ENCODE results near the gene MEIKIN. TPM values are rescaled to one million over a fixed set of nuclear protein-coding genes. Genes with fewer than 3 reads are reported as not detected.

The MEIKIN gene
- not detected in 2 replicates for total RNA-seq

- Mint-ChIP-seq H3K27me3 (ENCODE audit: insufficient read depth) (peaks cover 14% of the 10 kb centered on the region), H3K4me1 (ENCODE audit: low read depth) (no peaks in the 10 kb centered on the region), H3K4me3 (no peak within 1 kb of the TSS), H3K36me3 (ENCODE audit: low read depth) (no peaks in the 10 kb centered on the region), H3K9me3 (no peaks in the 10 kb centered on the region), H3K27ac (no peak within 1 kb of the TSS)
- no peak for DNase-seq (ENCODE audit: low spot score)
- intact Hi-C loops (cut with micrococcal nuclease): no loop called here
Measured at GRCh38 chr5:131945551-131946168, at the start of gene MEIKIN. Gene MEIKIN, minus strand, starts transcription at chr5:131945663. Its CDS starts 158 bp downstream, at chr5:131945505.

- Mint-ChIP-seq H3K9me3 (no peaks in the 10 kb centered on the region), H3K36me3 (ENCODE audit: low read depth) (peaks cover 6% of the 10 kb centered on the region), H3K4me3 (no peak overlapping the region), H3K27me3 (ENCODE audit: insufficient read depth) (peaks cover 13% of the 10 kb centered on the region), H3K4me1 (ENCODE audit: low read depth) (peaks cover 30% of the 10 kb centered on the region), H3K27ac (no peak overlapping the region)
- intact Hi-C loops (cut with micrococcal nuclease): no loop called here
- DNase-seq (ENCODE audit: low spot score): no peak
Measured at GRCh38 chr5:131994533-131995226, 49.2 kb upstream of the MEIKIN start.

GRCh38 chr5:131994090-131994489 is 48.6 kb upstream of the MEIKIN start:
- intact Hi-C loops (cut with micrococcal nuclease): no loop called here
- peaks cover 6% of the 10 kb centered on the region for H3K36me3 Mint-ChIP-seq (ENCODE audit: low read depth)
- H3K4me3 Mint-ChIP-seq: no peak overlapping the region
- no peak overlapping the region for H3K27ac Mint-ChIP-seq
- H3K27me3 Mint-ChIP-seq (ENCODE audit: insufficient read depth): peaks cover 13% of the 10 kb centered on the region
- no peak for DNase-seq (ENCODE audit: low spot score)
- H3K4me1 Mint-ChIP-seq (ENCODE audit: low read depth): peaks cover 29% of the 10 kb centered on the region
- H3K9me3 Mint-ChIP-seq: no peaks in the 10 kb centered on the region

GRCh38 chr5:131993676-131994075 is 48.2 kb upstream of the MEIKIN start:
- H3K27me3 Mint-ChIP-seq (ENCODE audit: insufficient read depth): peaks cover 13% of the 10 kb centered on the region
- no peak overlapping the region for H3K27ac Mint-ChIP-seq
- intact Hi-C loops (cut with micrococcal nuclease): no loop called here
- H3K4me3 Mint-ChIP-seq: no peak overlapping the region
- no peak for DNase-seq (ENCODE audit: low spot score)
- peaks cover 25% of the 10 kb centered on the region for H3K4me1 Mint-ChIP-seq (ENCODE audit: low read depth)
- no peaks in the 10 kb centered on the region for H3K9me3 Mint-ChIP-seq
- H3K36me3 Mint-ChIP-seq (ENCODE audit: low read depth): peaks cover 5% of the 10 kb centered on the region

GRCh38 chr5:131992370-131992769 is 46.9 kb upstream of the MEIKIN start:
- Mint-ChIP-seq H3K36me3 (ENCODE audit: low read depth) (peaks cover 2% of the 10 kb centered on the region), H3K9me3 (no peaks in the 10 kb centered on the region), H3K27me3 (ENCODE audit: insufficient read depth) (peaks cover 13% of the 10 kb centered on the region), H3K27ac (no peak overlapping the region), H3K4me3 (no peak overlapping the region), H3K4me1 (ENCODE audit: low read depth) (peaks cover 18% of the 10 kb centered on the region)
- DNase-seq (ENCODE audit: low spot score): no peak
- intact Hi-C loops (cut with micrococcal nuclease): no loop called here

GRCh38 chr5:131991593-131992324 is 46.3 kb upstream of the MEIKIN start:
- DNase-seq (ENCODE audit: low spot score): no peak
- H3K36me3 Mint-ChIP-seq (ENCODE audit: low read depth): peaks cover 2% of the 10 kb centered on the region
- H3K4me1 Mint-ChIP-seq (ENCODE audit: low read depth): peaks cover 12% of the 10 kb centered on the region
- H3K9me3 Mint-ChIP-seq: no peaks in the 10 kb centered on the region
- H3K27ac Mint-ChIP-seq: no peak overlapping the region
- H3K27me3 Mint-ChIP-seq (ENCODE audit: insufficient read depth): peaks cover 15% of the 10 kb centered on the region
- no peak overlapping the region for H3K4me3 Mint-ChIP-seq
- intact Hi-C loops (cut with micrococcal nuclease): no loop called here

GRCh38 chr5:131990716-131991115 is 45.3 kb upstream of the MEIKIN start:
- DNase-seq (ENCODE audit: low spot score): no peak
- intact Hi-C loops (cut with micrococcal nuclease): no loop called here
- Mint-ChIP-seq H3K4me1 (ENCODE audit: low read depth) (peaks cover 2% of the 10 kb centered on the region), H3K36me3 (ENCODE audit: low read depth) (peaks cover 2% of the 10 kb centered on the region), H3K9me3 (no peaks in the 10 kb centered on the region), H3K27ac (no peak overlapping the region), H3K4me3 (no peak overlapping the region), H3K27me3 (ENCODE audit: insufficient read depth) (peaks cover 15% of the 10 kb centered on the region)

- peaks cover 2% of the 10 kb centered on the region for H3K36me3 Mint-ChIP-seq (ENCODE audit: low read depth)
- DNase-seq (ENCODE audit: low spot score): no peak
- intact Hi-C loops (cut with micrococcal nuclease): no loop called here
- no peak overlapping the region for H3K4me3 Mint-ChIP-seq
- H3K27me3 Mint-ChIP-seq (ENCODE audit: insufficient read depth): peaks cover 15% of the 10 kb centered on the region
- no peaks in the 10 kb centered on the region for H3K4me1 Mint-ChIP-seq (ENCODE audit: low read depth)
- no peak overlapping the region for H3K27ac Mint-ChIP-seq
- H3K9me3 Mint-ChIP-seq: no peaks in the 10 kb centered on the region
Measured at GRCh38 chr5:131988601-131989000, 43.1 kb upstream of the MEIKIN start.

- intact Hi-C loops (cut with micrococcal nuclease): no loop called here
- no peaks in the 10 kb centered on the region for H3K36me3 Mint-ChIP-seq (ENCODE audit: low read depth)
- H3K9me3 Mint-ChIP-seq: no peaks in the 10 kb centered on the region
- H3K4me3 Mint-ChIP-seq: no peak overlapping the region
- peaks cover 15% of the 10 kb centered on the region for H3K27me3 Mint-ChIP-seq (ENCODE audit: insufficient read depth)
- peaks cover 11% of the 10 kb centered on the region for H3K4me1 Mint-ChIP-seq (ENCODE audit: low read depth)
- no peak overlapping the region for H3K27ac Mint-ChIP-seq
- no peak for DNase-seq (ENCODE audit: low spot score)
Measured at GRCh38 chr5:131987251-131987650, 41.8 kb upstream of the MEIKIN start.

- H3K27ac Mint-ChIP-seq: no peak overlapping the region
- H3K4me3 Mint-ChIP-seq: no peak overlapping the region
- H3K27me3 Mint-ChIP-seq (ENCODE audit: insufficient read depth): peaks cover 11% of the 10 kb centered on the region
- H3K9me3 Mint-ChIP-seq: no peaks in the 10 kb centered on the region
- intact Hi-C loops (cut with micrococcal nuclease): no loop called here
- H3K4me1 Mint-ChIP-seq (ENCODE audit: low read depth): peaks cover 11% of the 10 kb centered on the region
- no peaks in the 10 kb centered on the region for H3K36me3 Mint-ChIP-seq (ENCODE audit: low read depth)
- DNase-seq (ENCODE audit: low spot score): no peak
Measured at GRCh38 chr5:131986161-131986912, 40.9 kb upstream of the MEIKIN start.

- Mint-ChIP-seq H3K4me1 (ENCODE audit: low read depth) (peaks cover 11% of the 10 kb centered on the region), H3K4me3 (no peak overlapping the region), H3K27ac (no peak overlapping the region), H3K9me3 (no peaks in the 10 kb centered on the region), H3K36me3 (ENCODE audit: low read depth) (no peaks in the 10 kb centered on the region), H3K27me3 (ENCODE audit: insufficient read depth) (peaks cover 15% of the 10 kb centered on the region)
- DNase-seq (ENCODE audit: low spot score): no peak
- intact Hi-C loops (cut with micrococcal nuclease): no loop called here
Measured at GRCh38 chr5:131984956-131985665, 39.6 kb upstream of the MEIKIN start.

- no peak for DNase-seq (ENCODE audit: low spot score)
- H3K27me3 Mint-ChIP-seq (ENCODE audit: insufficient read depth): peaks cover 23% of the 10 kb centered on the region
Measured at GRCh38 chr5:131983244-131983771, 37.8 kb upstream of the MEIKIN start.

More at GRCh38 chr5:131983244-131983771, 37.8 kb upstream of the MEIKIN start:
- no peak overlapping the region for H3K27ac Mint-ChIP-seq
- intact Hi-C loops (cut with micrococcal nuclease): no loop called here
- H3K9me3 Mint-ChIP-seq: no peaks in the 10 kb centered on the region
- H3K4me1 Mint-ChIP-seq (ENCODE audit: low read depth): peaks cover 11% of the 10 kb centered on the region
- H3K36me3 Mint-ChIP-seq (ENCODE audit: low read depth): no peaks in the 10 kb centered on the region
- H3K4me3 Mint-ChIP-seq: no peak overlapping the region

All from activated T-helper 1 cell treated with anti-CD3 and anti-CD28 coated beads, Interleukin-12 subunit alpha, Interleukin-12 subunit beta, Interleukin-2, Interleukin-4 antibody, amounts not matched to agents 30 ng/mL and 10 ng/mL and 1 ng/mL, durations not matched to agents 14 hours and 24 hours and 36 hours (primary cell).